GM19372 (cell line): ENCODE data around the gene DLGAP4.

ENCODE experiments used
- ATAC-seq: cut with Tn5 transposase; IDR thresholded peaks from one replicate; pipeline ENCODE4 v1.9.1; 2021; ENCODE audit warnings: mild to moderate bottlenecking, low read depth, moderate library complexity; ENCODE audit not compliant: unreplicated experiment

DLGAP4 gene

DNA sequence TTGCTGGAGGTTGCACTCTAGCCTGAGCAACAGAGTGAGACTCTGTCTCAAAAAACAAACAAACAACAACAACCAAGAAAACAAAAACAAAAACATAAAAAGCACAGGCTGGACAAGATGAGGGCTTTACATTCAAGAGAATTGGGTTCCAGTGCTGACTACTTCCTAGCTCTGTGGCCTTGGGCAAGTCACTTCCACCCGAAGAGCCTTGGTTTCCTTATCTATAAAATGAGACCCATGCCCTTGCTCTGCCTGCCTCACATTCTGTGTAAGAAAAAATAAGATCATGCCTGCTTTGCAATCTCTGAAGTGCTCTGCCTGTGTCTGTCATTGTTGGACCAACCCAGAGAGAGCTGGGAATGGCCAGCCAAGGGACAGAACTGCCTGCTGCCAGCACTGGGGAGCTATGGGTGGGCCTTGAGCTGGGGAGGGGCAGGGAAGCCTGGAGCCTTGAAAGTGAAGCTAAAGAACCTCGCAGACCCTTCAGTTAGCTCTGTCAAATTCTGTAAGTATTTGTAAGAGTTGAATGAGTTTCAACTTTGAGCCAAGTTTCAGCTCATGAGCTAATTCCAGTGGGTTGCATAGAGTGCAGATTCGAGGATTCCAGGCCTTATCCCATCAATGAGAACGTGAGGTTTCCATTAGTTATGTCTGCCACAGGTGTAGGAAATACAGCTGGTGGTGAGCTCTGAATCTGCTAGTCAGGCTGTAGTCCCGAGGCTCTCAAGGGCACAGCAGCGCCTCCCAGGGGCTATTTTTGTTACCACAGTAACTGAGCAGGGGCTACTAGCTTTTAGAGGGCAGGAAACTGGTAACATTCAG, 93.2 kb downstream of the DLGAP4 start:
- ATAC-seq, result no peak

DNA sequence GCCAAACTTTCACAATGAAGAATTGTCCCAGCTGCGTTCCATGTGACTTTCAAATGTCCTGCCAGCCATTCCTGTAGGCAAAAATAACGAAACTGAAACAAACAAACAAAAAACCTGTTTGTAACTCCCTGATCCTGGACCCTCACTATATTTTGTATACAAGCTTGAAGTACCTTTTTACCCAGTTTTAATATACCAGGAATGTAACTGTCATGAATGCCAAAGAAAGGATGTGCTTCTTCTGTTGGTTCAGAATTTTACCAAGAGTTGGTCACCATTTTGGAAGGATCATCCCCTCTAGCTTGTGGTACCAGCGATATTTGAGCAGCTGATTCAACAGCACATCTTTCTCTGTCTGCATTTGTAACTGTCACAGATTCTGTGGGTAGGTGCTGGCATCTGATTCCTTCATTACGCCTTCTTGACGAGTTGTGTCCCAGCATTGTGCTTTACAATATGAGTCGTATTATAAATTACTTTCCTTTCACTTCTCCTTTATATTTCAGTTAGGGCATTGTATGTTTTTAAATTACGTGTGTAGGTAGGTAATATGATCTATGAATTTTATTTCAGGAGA, 93.9 kb downstream of the DLGAP4 start:
- no peak for ATAC-seq

DNA sequence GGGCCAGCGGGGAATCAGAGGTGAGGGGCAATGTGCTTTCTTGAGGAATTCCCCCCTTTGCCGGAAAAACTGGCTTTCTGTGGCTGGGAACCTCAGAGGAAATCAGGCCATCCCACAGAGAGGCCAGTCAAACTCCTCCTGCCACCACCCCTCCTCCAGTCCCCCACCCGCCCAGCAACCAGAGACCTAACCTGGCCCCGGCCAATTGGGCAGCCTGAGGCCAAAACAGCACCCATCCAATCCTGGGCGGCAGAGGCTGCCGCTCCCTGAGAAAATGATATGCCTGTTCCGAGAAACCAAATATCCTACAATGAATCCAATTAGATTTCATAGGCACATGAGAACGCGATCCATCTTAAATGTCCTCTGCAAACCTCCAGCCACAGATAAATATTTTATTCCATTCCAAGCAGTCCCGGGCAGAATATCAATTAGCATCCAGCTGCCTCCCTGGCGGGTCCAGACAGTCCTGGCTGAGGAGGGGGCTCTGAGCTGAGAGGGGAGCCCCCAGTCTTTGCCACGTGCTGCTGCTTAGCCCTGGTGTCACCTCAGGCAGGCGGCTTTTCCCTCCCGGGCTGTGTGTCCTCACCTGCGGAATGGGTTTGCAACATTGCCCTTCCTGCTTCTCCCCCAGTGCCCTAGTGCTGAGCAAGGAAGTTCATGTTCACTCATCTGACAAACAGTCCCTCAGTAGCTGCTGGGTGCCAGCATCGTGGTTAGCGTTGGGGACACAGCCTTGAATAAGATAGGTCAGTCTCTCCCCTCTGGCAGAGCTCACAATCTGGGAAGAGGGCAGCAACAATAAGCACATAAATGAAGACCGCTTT, 95.0 kb downstream of the DLGAP4 start:
- no peak for ATAC-seq

DNA sequence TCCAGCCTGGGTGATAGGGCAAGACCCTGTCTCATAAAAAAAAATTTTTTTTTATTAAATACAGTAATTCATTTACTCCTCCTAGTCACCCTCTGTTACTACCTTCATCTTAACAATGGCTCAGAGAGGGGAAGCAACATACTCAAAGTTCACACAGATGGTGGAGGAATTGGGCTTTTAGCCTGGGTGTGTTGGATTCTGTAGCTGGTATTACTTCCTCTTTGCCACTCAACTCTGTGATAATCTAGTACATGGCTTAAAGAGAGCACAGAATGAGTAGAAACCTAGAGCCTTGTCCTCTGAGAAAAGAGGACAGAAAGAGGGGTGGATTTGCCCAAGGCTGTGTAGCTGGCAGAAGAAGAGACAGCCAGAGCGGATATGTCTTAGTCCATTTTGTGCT, 96.6 kb downstream of the DLGAP4 start:
- ATAC-seq, result no peak

DNA sequence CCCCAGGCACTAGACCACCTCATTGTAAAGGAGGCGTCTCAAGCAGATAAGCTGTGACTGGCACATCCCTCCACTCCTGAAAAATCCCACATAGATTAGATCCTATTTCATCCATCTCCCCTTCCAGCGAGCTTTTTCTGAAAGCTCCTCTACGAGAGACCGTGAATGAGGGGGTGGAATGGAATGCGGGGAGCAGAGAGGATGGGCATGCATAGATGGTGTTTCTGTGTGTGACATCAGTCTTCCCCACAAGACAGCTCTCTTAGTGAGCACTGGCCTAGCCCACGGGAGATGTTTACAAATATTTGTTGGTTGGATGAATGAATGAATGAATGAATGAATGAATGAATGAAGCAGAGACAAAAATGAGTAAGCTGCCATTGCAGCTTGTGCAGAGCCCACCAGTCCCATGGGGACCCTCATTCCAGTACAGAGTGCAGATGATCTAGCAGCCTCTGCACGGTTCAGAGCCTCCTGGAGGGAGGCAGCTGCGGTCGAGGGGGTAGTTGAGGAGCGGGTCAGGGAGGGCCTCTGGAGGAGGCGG, 98.4 kb downstream of the DLGAP4 start:
- no peak for ATAC-seq

DNA sequence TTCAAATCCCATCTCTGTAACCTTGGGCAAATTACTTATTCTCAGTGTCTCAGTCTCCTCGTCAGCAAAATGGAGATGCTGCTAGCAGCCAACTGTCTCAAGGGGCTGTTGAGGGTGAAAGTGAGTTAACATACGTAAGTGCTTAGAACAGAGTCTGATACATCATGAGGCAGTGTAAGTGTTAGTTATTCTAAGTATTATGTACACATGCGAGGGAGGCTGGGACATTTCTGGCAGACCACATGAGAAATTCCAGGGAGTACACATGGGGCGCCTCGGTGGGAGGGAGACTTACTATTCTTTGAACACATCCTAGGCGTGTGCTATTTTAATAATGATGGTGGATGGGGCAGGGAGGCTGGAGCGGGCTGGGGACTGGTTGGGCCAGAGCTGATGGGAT, 99.1 kb downstream of the DLGAP4 start:
- no peak for ATAC-seq

- no peak for ATAC-seq
Observed at GRCh38 chr20:36407199-36407733, 101.1 kb downstream of the DLGAP4 start.

- ATAC-seq, result no peak
Observed at GRCh38 chr20:36408219-36408618, 102.1 kb downstream of the DLGAP4 start.

- ATAC-seq, result no peak
Observed at GRCh38 chr20:36411861-36412454, 105.8 kb downstream of the DLGAP4 start.

- no peak for ATAC-seq
Observed at GRCh38 chr20:36415475-36416002, 109.4 kb downstream of the DLGAP4 start.

GRCh38 chr20:36418711-36419110, 112.6 kb downstream of the DLGAP4 start:
- no peak for ATAC-seq

DNA sequence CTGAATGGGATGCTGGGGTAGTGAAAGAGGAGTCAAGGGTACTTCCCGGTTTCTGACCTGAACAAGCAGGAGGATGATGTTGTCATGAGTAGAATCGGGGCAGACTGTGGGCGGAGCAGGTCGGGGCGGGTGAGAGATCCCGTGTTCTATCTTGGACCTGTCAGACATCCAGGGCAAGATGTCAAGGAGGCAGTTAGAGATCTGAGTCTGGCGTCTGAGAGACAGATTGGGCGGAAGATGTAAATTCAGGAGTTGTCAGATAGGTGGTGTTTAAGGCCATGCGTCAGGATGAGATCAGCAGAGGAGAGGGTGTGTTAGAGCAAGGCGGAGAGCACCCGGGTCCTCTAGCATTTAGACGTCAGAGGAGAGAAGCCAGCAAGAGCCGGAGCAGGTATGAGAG, 115.5 kb downstream of the DLGAP4 start:
- no peak for ATAC-seq

GRCh38 chr20:36424314-36424713, 118.2 kb downstream of the DLGAP4 start:
- ATAC-seq, result no peak

GRCh38 chr20:36425166-36425565, 119.0 kb downstream of the DLGAP4 start:
- ATAC-seq, result no peak

- ATAC-seq, result no peak
Observed at GRCh38 chr20:36431604-36432003, 125.5 kb downstream of the DLGAP4 start.

DNA sequence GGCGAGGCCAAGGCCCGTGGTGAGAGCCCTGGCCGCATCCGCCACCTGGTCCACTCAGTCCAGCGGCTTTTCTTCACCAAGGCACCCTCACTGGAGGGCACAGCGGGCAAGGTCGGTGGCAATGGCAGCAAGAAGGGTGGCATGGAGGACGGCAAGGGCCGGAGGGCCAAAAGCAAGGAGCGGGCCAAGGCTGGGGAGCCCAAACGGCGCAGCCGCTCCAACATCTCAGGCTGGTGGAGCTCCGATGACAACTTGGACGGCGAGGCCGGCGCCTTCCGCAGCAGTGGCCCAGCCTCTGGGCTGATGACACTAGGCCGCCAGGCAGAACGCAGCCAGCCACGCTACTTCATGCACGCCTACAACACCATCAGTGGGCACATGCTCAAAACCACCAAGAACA, 126.0 kb downstream of the DLGAP4 start:
- no peak for ATAC-seq

DNA sequence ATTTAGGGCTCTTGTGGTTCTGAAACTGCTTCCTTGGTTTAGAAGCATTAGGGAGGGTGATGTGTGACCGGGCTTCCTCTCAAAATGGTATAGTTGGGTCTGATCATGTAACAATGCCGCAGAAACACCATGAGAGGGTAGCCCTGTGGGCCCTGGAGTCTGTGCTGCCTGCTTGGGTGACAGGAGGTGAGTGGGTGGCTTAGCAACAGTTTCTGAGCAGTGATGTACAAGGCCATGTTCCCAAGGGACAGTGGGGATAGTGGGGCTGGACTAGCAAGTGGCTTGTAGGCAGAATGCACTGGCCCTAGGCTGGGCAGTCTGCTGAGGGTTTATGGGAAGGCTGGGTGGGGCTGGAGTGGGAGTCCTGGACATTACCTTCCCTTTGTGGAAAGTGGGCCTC, 128.2 kb downstream of the DLGAP4 start:
- ATAC-seq, result no peak

DNA sequence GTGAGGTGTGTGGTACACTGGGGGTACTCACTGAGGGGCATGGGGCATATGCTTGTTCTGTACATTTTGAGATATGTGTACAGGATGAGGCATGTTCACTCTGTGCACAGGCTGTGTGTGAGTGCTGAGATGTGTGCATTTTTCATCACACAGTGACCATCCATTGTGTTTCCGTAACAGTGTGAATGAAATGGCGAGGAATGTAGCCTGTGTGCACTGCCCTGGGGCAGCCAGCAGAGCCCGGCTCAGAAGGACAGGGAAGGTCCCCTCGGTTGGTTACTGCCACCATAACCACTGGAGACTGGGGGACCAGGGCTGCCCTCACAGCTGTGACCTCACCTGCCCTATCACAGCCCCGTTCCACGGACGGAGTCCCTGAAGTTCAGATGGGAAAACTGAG, 129.0 kb downstream of the DLGAP4 start:
- ATAC-seq, result no peak

DNA sequence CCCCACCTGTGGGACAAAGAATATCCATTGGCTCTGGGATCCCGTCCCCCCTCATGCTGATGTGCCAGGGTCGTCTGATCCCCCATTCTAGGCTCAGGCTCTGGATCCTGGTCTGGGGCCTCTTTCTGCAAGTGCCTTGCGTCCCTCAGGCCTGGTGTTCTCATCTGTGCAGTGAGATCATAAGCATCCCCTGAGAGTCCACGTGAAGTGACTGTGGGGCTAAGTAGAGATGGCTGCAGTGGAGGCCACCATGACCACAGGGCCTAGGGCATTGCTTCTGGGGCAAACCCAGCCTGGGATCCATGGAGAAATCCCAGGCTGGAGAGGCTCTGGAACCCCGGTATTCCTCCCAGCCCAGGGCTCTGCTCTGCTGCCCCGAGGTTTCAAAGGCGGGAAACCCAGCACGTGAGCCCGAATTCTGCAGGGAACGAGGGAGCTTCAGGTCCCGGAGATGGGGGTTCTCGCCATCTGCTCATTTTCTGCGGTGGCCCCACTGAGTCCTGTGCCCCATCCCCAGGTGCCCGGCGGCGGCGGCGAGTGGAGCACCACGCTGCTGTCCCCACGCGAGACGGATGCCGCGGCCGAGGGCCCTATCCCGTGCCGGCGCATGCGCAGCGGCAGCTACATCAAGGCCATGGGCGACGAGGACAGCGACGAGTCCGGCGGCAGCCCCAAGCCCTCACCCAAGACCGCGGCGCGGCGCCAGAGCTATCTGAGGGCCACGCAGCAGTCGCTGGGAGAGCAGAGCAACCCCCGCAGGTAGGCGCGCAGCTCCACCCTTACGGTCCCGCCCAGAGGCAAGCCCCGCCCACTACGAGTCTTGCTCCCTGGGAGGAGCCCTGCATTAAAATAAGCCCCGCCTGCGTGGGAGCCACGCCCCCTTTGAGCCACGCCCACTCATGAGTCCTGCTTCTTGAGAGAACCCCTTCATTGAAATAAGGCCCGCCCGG, 129.7 kb downstream of the DLGAP4 start:
- ATAC-seq, result no peak
